Activated T-helper 1 cell treated with Interleukin-2 at 50 U/mL for 16 hours (primary cell): ENCODE measurements around the gene ALDH6A1.

Source experiments
- DNase-seq: peaks from one replicate; pipeline ENCODE4 v3.0.0-alpha.2; 2020; ENCODE audit warnings: low read depth

Gene ALDH6A1

GRCh38 chr14:74048281-74048680 is 36.0 kb downstream of the ALDH6A1 start:
- DNase-seq: no peak

- no peak for DNase-seq
Observed at GRCh38 chr14:74045522-74045921, 38.7 kb downstream of the ALDH6A1 start.

- no peak for DNase-seq
Observed at GRCh38 chr14:74042296-74042695, 42.0 kb downstream of the ALDH6A1 start.

GRCh38 chr14:74038020-74038859 is 46.0 kb downstream of the ALDH6A1 start:
- no peak for DNase-seq

- no peak for DNase-seq
Observed at GRCh38 chr14:74035556-74035955, 48.7 kb downstream of the ALDH6A1 start.

- DNase-seq: no peak
Observed at GRCh38 chr14:74034572-74034971, 49.7 kb downstream of the ALDH6A1 start.

- no peak for DNase-seq
Observed at GRCh38 chr14:74029136-74029535, 55.1 kb downstream of the ALDH6A1 start.

- no peak for DNase-seq
Observed at GRCh38 chr14:74022346-74022745, 61.9 kb downstream of the ALDH6A1 start.

GRCh38 chr14:74019408-74020137 is 64.7 kb downstream of the ALDH6A1 start:
- DNase-seq: no peak

- DNase-seq: peak; percentile 86
Observed at GRCh38 chr14:74018586-74019407, 65.5 kb downstream of the ALDH6A1 start, which contains the start of the genes BBOF1 and ENTPD5. Gene BBOF1 (plus strand): TSS chr14:74019349. CDS start chr14:74019479, 130 bp downstream. Gene ENTPD5 (minus strand): TSS chr14:74019288. CDS start chr14:73988102, 31,186 bp downstream.

GRCh38 chr14:74018174-74018585 is 66.1 kb downstream of the ALDH6A1 start:
- DNase-seq: no peak

- no peak for DNase-seq
Observed at GRCh38 chr14:74015963-74016362, 68.3 kb downstream of the ALDH6A1 start.

- DNase-seq: no peak
Observed at GRCh38 chr14:74015176-74015575, 69.1 kb downstream of the ALDH6A1 start.

GRCh38 chr14:74014299-74014698 is 70.0 kb downstream of the ALDH6A1 start:
- DNase-seq: no peak

- no peak for DNase-seq
Observed at GRCh38 chr14:74008843-74009499, 75.3 kb downstream of the ALDH6A1 start.
